Stimulated activated CD8-positive, alpha-beta memory T cell treated with anti-CD3 and anti-CD28 coated beads, Interleukin-15, amount 100 ng/mL, for 24 hours (primary cell): ENCODE data around the gene SYPL1.

ENCODE experiments used
- DNase-seq: peaks from one replicate; pipeline ENCODE4 v3.0.0-alpha.2; 2020; ENCODE audit warnings: low read depth

Gene SYPL1

DNA sequence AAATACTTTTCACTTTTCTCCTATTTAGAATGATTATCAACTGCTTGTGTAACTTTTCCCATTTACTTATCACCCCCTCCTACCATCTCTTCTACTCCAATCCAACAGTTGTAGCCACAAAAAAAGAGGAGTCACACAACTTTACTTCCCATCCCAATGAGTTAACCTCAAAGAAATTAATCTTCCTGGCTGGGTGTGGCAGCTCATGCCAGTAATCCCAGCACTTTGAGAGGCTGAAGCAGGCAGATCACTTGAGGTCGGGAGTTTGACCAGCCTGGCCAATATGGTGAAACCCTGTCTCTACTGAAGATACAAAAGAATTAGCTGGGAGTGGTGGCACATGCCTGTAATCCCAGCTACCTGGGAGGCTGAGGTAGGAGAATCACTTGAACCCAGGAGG, 19.9 kb downstream of the SYPL1 start:
- DNase-seq: no peak

DNA sequence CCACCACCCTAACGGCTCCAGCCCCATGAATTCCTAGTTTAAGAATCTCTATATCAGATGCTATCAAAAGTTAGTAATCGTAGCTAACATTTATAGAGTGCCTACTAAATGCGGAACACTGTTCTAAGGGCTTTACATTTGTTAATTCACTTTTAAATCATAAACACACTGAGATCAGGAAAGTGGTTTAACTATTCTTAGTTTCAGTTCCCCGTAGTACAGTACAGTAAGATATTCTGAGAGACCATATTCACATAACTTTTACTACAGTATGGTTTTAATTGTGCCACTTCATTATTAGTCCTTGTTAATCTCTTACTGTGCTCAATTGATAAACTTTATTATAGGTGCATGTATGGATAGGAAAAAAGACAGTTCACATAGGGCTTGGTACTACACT, 22.5 kb downstream of the SYPL1 start:
- DNase-seq: no peak

DNA sequence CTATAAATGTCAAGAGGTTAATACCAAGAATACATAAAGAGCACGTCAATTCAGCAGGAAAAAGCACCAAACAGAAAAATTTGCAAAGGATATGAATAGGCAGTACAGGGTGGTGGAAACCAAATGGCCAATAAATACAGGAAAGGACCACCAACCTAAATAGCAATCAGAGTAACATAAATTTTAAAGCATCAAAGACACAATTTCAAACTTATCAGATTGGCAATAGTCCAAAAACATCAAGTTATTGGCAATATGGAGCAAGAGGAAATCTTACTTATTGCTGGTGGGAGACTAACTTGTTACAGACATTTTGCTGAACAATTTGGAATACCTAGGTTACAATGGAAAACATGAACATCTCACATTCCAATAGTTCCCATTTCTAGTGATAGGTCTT, 24.1 kb downstream of the SYPL1 start:
- no peak for DNase-seq

DNA sequence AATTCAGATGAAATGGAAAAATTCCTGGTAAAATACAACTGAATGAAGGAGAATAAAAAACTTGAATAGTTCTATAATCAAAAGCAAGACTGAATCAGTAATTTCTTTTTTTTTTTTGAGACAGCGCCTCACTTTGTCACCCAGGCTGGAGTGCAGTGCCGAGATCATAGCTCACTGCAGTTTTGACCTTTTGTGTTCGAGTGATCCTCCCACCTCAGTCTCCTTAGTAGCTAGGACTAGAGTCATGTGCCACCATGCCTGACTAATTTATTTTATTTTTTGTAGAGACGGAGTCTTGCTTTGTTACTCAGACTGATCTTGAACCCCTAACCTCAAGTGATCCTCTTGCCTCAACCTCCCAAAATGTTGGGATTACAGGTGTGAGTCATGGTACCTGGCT, 26.1 kb downstream of the SYPL1 start:
- no peak for DNase-seq

DNA sequence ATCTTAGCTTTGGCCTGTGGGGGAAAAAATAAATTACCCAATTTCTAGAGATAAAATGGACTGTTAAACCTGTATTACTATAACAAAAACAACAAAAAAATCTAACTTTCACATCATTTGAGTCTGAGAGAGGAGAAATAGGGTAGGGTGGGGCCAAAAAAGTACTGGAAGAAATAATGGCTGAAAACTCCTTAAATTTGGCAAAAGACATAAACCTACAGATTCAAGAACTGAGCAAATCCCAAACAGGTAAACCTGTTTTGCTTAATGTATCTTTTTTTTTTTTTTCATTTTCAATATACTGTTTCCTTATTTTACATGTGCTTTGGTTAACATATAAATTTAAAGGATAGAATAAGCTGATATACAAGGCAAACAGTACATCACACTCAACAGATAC, 27.1 kb downstream of the SYPL1 start:
- DNase-seq: no peak

DNA sequence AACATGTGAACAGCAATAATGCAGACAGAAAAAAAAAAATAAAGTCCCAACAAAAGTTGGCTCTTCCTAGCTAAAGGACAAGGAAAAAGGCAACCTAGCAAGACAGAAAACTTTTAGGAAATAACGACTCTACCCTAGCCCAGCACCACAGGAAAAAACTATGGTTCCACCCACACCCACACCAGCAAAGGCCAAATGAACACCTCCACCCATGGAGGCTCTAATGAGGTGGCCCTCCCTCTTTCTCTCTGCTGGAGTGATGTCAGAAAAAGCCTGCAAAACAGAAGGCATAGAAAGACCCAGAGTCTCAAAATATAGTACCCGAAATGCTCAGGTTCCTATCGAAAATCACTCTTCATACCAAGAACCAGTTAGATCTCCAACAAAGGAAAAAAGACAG, 28.4 kb downstream of the SYPL1 start:
- no peak for DNase-seq

DNA sequence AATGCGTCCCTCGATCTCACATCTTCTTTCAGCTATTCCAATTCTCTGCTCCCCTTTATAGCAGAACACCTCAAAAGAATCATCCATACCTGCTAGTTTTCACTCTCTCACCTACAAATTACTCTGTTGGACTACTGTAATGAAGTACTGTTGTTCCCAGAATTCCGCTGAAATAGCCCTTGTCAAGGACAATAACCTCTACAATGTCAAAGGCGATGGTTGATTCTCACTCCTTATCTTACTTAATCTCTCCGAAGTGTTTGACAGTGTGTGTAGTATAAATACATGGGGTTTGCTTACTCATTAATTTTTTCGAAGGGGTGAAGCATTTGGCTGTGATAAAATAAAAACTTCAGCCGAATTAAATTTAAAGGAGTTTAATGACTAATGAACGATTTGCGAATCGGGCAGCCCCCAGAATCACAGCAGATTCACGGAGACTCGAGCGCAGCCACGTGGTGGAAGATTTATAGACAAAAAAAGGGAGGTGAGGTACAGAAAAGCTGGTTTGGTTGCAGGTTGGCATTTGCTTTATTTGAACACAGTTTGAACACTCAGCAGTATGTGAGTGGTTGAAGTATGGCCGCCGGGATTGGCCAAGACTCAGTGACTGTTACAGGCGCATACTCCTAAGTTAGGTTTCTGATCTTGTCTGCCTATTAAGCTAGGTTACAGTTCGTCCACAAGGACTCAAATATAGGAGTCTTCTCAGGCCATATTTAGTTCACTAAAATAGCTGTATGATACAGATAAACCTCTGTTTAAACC, 29.8 kb downstream of the SYPL1 start:
- DNase-seq: no peak

DNA sequence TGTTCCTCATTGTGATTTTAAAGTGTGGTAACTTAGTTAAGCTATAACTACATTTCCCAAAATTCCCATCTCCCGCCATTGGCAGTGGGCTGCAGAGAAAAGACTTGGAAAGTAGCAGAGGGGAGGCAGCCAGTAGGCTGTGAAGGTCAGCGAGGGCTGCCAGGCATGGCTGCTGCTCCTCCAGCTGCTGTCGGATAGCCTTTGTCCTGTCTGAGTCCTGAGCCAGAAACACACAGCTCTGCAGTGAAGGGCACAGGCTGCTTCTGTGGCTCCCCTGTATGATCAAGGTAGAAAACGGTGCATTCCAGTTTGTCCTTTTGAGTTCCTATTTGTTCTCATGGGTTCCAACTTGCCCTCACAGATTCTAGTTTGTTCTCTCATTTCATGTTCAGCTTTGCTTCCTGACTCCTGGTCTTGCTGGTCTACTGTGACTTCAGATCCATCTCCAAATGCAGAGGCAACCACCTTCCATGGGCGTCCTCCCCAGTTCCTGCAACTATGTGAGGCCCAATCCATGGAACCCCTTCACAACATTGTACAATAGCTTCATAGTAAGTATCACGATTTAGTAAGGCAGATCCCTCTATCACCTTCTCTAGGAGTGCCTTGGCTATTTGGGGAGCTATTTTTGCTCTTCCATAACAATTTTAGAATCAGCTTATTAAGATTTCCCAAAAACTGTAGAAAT, 31.7 kb downstream of the SYPL1 start:
- DNase-seq: no peak

DNA sequence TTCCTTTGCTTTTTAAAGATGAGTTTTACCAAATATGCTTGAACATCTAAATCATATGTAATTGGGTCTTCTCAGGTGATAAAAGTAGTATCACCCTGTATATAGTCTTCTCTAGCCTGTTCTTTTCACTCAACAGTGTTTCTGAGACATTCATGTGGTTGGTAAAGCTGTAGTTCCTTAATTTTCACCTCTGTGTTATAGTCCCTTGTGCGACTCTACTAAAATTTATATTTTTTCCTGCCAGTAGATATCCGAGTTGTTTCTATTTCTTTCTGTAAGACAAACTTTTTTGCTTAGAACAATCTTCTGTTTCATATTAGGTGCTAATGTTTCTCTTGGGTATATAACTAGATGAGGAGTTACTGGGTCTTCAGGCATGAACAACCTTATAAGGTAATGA, 35.6 kb downstream of the SYPL1 start:
- no peak for DNase-seq

DNA sequence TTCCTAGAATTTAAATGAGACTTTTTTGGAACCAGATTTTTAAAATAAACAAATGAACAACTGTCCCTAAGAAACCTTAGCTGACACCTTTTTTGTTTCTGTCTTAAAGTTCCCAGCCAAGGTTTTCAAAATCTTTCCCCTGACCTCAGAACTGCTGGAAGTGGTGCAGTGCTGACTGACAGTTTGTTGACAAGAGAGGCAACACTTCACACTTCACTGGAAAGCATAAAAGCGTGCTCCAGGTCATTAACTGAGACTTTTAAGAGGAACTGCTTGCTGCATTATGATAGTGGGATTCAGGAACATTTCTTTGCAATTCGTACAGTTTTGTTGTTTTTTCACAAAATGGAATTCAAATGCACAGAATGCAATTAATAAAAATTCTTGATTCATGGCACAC, 36.2 kb downstream of the SYPL1 start:
- no peak for DNase-seq

DNA sequence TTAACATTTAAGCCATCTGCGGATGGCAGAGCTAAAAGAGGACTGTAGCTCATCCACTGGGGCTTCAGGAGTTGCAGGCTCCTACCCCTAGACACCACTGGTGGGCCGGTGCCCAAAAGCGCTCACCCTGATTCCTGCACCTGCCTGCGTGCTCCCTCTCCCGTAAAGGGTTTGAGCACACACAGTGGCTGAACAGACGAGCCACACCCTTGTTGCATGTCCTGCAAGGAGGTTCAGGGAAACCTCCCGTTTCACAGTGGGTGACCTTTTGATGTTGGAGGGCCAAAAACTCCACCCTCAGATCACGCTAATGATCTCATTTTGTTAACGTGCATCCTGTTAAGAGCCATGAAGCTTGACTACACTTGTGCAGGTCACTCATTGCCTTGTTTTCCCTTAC, 37.9 kb downstream of the SYPL1 start:
- DNase-seq: no peak

DNA sequence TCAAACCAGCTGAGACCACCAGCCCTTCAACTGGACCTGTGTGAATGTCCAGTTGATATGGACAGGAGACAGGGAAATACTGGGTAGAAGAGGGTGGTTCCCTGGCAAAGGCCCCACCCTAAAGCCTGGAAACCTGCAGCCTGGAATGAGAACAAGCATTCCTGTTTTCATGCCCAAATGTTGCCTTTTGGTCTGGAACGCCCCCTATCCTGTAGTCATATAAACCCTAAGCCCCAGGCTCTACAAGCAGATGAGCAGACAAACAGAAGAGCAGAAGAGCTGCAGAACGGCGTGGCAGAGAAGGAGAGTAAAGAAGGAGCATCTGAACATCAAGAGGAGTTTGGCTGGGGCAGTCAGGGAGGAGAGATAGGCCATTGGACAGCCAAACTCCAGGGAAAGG, 38.4 kb downstream of the SYPL1 start:
- DNase-seq: no peak

DNA sequence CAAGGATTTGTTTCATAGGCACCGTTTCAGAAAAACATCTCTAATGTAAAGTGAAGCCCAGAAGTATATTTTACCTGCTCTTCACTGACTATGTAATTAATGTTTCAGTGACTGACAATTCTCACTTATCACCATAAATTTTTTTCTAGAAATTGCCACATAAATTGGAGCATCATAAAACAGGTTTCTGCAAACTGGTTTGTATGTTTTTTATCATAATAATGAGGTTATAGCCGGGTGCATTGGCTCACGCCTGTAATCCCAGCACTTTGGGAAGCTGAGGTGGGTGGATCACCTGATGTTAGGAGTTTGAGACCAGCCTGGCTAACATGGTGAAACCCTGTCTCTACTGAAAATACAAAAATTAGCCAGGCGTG, 39.4 kb downstream of the SYPL1 start:
- no peak for DNase-seq

DNA sequence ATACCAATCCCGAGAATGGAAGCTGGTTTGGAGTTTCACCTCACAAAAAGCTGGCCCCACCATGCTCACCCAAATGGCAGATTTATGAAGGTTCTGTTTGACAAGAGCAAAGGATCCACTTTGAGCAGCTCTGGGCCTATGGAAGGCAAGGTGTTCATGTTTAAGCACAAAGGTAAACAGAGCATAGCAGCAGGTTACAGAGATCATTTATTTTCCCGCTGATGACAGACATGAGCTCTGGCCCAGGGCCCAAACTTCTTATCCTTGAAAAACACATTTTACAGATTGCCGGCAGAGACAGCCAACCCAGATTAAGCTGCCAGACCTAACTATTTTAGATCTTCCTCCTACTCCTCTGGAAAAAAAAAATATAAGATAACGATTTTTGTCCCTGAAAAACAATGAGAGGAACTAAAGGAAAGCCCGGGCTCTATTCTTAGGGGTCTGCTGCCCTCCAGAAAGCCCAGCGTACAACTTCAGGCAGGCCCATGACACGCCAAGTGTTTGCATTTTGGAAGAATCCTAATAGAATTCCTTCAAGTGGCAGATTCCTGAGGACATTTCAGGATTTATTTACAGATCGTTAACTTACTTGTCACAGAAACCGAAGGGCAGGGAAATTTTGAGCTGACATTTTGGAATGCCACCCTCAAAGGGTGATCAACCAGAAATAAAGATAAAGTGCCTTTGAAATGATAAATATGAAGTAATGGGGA, 40.0 kb downstream of the SYPL1 start:
- no peak for DNase-seq

DNA sequence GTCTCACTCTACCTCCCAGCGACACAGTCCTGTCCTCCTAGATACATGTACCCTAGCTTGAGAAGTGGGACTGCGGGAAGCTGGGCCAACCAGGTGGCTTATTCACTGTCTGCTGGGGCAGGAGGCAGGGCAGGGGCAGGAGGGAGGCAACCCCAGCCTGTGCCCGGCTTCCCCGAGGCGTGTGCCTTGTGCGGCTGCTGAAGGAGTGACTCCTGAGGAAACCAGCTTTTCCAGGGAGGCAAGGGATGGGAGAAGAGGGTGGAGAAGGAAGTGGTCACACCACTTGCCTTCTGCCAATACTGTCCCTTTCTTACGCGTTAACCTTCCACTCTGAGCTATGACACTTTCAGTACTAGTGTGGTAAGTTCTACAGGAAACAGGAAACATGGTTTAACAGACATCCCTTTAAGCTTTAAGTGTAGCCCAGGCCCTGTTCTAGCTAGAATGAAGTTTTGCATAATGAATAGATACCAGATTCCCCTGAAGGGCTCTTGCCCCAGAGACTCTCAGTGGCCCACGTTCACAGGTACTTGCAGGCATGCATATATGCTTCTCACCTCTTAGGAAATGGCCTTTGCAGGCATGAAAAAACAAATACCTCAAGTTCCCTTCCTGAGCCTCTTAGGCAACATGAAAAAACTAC, 40.6 kb downstream of the SYPL1 start:
- no peak for DNase-seq

DNA sequence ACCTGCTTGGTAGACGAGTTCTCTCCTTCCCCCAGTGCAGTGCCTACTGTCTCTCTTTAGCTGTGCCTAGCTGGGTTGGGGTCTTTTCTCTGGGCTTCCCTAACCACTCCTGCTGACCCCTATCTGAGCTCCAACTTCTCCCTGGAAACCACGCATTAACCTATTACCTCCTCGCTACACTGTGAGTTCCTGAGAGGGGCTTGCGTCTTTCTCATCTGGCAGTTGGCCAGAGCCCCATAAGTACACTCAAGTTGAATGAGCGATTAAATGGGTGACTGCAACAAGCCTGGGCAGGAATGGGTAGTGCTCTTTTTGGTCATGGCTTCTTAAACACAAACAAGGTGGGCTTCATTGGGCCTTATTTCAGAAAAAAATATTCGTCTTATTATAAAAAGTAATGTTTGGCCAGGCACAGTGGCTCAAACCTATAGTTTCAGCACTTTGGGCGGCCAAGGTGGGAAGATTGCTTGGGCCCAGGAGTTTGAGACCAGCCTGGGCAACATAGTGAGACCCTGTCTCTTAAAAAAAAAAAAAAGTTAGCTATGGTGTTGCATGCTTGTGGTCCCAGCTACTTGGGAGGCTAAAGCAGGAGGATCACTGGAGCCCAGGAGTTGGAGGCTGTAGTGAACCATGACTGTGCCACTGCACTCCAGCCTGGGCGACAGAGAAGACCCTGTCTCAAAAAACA, 41.4 kb downstream of the SYPL1 start:
- no peak for DNase-seq

DNA sequence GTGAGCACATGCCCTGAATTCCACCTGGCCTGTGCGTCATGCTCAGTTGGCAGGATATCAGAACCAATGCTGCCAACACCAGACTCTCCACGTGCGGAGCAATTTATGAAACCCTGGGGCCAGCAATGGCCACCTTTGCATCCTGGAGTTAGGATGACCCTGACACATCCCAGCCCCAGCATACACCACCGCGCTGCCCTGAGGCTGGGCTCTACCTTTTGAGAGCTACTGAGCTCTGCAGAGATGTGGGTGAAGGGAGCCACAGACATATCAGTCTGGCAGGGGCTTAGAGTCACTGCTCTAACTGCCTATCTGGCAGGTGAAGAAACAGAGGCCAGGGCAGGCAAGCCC, 41.9 kb downstream of the SYPL1 start:
- DNase-seq: no peak

DNA sequence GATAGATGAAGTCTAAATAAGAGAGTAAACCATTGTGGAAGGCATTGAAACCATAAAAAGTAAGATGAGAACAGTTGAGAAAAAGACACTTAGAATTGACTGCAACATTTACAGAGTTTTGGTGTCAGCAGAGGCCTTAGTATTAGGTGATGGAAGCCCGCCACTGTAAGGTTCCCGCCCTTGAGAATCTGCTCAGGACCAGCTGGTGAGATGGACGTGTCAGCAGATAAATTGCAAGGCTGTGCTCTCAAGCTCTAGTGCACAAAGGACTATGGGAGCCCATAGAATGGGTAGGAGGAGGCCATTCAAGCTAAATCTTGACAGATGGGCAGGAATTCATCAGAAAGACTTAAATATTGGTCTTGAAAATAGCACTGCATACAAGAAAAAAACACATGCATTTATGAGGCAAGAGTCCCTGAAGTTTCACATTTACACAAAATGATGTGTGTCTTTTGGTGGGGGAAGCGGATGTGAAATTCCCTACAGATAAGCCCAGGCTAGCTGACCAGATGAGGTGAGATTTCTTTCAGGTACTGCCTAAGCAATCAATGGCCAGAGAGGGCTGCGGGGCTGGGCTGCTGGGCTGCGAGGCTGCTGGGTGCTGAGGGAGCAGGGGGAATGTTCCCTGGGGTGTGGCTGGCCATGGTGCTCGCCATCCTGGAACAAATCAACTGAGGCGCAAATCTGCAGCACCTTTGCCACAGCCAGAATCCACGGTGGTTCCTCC, 42.5 kb downstream of the SYPL1 start:
- no peak for DNase-seq

DNA sequence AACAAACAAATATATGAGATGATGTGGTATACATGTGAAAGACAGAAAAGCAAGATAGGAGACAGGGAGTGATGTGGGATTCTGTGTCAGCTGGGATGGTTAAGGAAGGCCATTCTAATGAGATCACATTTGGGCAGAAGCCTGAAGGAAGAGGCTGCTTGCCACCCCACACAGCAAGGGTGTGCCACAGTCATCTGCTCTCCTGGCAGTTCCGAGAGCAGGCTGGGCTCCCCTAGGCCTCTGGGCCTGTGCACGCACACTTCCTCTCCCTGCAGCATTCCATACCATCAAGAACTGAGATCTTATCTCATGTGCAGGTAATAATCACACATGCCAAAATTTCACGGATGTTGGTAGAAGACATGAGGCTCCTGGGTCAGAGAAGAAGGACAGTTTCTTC, 43.1 kb downstream of the SYPL1 start:
- no peak for DNase-seq

DNA sequence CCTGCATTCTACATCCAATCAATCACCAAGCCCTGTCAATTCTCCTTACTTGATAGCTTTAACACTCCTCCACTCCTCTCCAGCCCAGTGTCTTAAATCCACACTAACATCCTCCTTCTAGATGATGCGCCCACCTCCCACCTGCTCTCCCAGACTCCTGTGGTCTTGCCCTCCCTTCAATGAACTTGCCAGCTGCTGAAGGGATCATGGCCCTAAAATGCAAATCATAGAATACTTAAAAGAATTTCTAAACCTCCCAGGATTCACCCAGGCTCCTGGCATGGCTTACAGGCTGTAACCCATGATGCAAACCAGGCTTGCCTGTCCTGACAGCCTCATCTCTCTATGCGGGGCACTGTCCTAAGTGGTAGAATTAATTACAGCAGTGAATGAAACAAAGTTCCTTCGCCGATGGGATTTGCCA, 43.6 kb downstream of the SYPL1 start:
- DNase-seq: no peak

DNA sequence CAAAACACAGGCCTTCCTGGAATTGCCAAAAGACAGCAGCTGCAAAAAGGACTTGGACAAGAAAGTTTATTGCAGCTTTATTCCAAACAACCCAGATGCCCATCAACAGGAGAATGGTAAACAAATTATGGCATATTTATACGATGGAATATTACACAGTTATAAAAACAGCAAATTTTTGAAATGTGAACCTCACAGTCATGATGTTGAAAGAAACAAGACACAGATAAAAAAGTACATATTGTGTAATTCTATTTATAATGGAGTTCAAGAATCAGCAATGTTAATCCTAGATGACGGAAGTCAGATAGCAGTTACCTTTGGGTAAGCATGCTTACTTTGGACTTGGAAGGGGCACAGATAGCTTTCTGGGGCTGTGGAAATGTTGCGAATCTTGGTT, 44.4 kb downstream of the SYPL1 start:
- DNase-seq: no peak
